Measurements from ENCODE around the gene EDRF1. TPM values are rescaled to one million over a fixed set of nuclear protein-coding genes. Genes with fewer than 3 reads are reported as not detected.

EDRF1 gene
- total and polyA plus RNA-seq, 2 of the 13 experiments (the other 11 are each of a cell fraction or from before 2014, with no cell fraction given) = 16.9 to 26.7 TPM

- in situ Hi-C loops (cut with HindIII; ENCODE audit: extremely low pct_ligation_motif_present, low pct_unique_long_range_greater_than_20kb) = no loop called here
- CTCF ChIA-PET (ENCODE audit: low intra/inter-chr PET ratio, low total read pairs) = no interaction called here
- Histone ChIP-seq H3K4me2 (ENCODE audit: low read depth, low read length) (no peak overlapping the region), H3K4me3 (replicated peaks in 1 of 3; ENCODE audit: insufficient read depth in 1 of 3, low read depth in 2 of 3, low read length in 3 of 3) (no peak overlapping the region), H2AFZ (ENCODE audit: low read length) (no peak overlapping the region), H4K20me1 (ENCODE audit: insufficient read depth, low read length) (no peaks in the 10 kb centered on the region), H3K79me2 (ENCODE audit: insufficient read depth, low read length) (no peaks in the 10 kb centered on the region), H3K27me3 (ENCODE audit: control insufficient read depth in 1 of 2, insufficient read depth in 2 of 2, low read length in 2 of 2) (no peaks in the 10 kb centered on the region), H3K9ac (ENCODE audit: insufficient read depth, low read depth, low read length) (no peak overlapping the region), H3K4me1 (ENCODE audit: insufficient read depth, low read length) (peaks cover 25% of the 10 kb centered on the region), H3K27ac (ENCODE audit: extremely low read length, insufficient read depth, low read length) (no peak overlapping the region), H3K9me3 (ENCODE audit: low read length) (no peaks in the 10 kb centered on the region), H3K36me3 (replicated peaks in 1 of 2; ENCODE audit: control insufficient read depth in 1 of 2, insufficient read depth in 2 of 2, low read length in 2 of 2) (peaks cover 0 to 1% of the 10 kb centered on the region in 2 experiments; a peak in 1 of 5 replicates)
- WGBS (ENCODE audit: low lambda C conversion rate) = 90% methylated on average over 6 of the region's 6 CpGs
- POLR2A ChIA-PET = no interaction called here
- no TSS peak for BruUV-seq (replicated peaks)
- FAIRE-seq (no peak), ATAC-seq (no peak), DNase-seq (ENCODE audit: low spot score) (no peak)
- intact Hi-C loops (cut with micrococcal nuclease; ENCODE audit: unreplicated experiment) = no loop called here
- TF ChIP-seq ZFP90 (CRISPR knock-in tag; IDR thresholded peaks at IDR 0.05; ENCODE audit: borderline replicate concordance) (no peak), JUNB (CRISPR knock-in tag; IDR thresholded peaks at IDR 0.05; ENCODE audit: borderline replicate concordance) (no peak), TAF1 (CRISPR knock-in tag; IDR thresholded peaks at IDR 0.05) (no peak), FOXA1 (IDR thresholded peaks at IDR 0.05) (no peak), FOXA1 (CRISPR knock-in tag; IDR thresholded peaks at IDR 0.05) (no peak), DR1 (CRISPR knock-in tag; IDR thresholded peaks at IDR 0.05) (no peak), SP1 (IDR thresholded peaks at IDR 0.05) (no peak), SP1 (CRISPR knock-in tag; IDR thresholded peaks at IDR 0.05) (no peak), ZNF331 (CRISPR knock-in tag; IDR thresholded peaks at IDR 0.05) (no peak), CBFB (CRISPR knock-in tag; IDR thresholded peaks at IDR 0.05) (no peak), ZFP36L2 (CRISPR knock-in tag; IDR thresholded peaks at IDR 0.05) (no peak)
- TF ChIP-seq, protein P1, sequence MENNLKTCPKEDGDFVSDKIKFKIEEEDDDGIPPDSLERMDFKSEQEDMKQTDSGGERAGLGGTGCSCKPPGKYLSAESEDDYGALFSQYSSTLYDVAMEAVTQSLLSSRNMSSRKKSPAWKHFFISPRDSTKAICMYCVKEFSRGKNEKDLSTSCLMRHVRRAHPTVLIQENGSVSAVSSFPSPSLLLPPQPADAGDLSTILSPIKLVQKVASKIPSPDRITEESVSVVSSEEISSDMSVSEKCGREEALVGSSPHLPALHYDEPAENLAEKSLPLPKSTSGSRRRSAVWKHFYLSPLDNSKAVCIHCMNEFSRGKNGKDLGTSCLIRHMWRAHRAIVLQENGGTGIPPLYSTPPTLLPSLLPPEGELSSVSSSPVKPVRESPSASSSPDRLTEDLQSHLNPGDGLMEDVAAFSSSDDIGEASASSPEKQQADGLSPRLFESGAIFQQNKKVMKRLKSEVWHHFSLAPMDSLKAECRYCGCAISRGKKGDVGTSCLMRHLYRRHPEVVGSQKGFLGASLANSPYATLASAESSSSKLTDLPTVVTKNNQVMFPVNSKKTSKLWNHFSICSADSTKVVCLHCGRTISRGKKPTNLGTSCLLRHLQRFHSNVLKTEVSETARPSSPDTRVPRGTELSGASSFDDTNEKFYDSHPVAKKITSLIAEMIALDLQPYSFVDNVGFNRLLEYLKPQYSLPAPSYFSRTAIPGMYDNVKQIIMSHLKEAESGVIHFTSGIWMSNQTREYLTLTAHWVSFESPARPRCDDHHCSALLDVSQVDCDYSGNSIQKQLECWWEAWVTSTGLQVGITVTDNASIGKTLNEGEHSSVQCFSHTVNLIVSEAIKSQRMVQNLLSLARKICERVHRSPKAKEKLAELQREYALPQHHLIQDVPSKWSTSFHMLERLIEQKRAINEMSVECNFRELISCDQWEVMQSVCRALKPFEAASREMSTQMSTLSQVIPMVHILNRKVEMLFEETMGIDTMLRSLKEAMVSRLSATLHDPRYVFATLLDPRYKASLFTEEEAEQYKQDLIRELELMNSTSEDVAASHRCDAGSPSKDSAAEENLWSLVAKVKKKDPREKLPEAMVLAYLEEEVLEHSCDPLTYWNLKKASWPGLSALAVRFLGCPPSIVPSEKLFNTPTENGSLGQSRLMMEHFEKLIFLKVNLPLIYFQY (CRISPR knock-in tag; IDR thresholded peaks at IDR 0.05; ENCODE audit: borderline replicate concordance) = no peak
- TF ChIP-seq, protein P2, sequence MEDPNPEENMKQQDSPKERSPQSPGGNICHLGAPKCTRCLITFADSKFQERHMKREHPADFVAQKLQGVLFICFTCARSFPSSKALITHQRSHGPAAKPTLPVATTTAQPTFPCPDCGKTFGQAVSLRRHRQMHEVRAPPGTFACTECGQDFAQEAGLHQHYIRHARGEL (CRISPR knock-in tag; IDR thresholded peaks at IDR 0.05) = no peak
- TF ChIP-seq, protein P3, sequence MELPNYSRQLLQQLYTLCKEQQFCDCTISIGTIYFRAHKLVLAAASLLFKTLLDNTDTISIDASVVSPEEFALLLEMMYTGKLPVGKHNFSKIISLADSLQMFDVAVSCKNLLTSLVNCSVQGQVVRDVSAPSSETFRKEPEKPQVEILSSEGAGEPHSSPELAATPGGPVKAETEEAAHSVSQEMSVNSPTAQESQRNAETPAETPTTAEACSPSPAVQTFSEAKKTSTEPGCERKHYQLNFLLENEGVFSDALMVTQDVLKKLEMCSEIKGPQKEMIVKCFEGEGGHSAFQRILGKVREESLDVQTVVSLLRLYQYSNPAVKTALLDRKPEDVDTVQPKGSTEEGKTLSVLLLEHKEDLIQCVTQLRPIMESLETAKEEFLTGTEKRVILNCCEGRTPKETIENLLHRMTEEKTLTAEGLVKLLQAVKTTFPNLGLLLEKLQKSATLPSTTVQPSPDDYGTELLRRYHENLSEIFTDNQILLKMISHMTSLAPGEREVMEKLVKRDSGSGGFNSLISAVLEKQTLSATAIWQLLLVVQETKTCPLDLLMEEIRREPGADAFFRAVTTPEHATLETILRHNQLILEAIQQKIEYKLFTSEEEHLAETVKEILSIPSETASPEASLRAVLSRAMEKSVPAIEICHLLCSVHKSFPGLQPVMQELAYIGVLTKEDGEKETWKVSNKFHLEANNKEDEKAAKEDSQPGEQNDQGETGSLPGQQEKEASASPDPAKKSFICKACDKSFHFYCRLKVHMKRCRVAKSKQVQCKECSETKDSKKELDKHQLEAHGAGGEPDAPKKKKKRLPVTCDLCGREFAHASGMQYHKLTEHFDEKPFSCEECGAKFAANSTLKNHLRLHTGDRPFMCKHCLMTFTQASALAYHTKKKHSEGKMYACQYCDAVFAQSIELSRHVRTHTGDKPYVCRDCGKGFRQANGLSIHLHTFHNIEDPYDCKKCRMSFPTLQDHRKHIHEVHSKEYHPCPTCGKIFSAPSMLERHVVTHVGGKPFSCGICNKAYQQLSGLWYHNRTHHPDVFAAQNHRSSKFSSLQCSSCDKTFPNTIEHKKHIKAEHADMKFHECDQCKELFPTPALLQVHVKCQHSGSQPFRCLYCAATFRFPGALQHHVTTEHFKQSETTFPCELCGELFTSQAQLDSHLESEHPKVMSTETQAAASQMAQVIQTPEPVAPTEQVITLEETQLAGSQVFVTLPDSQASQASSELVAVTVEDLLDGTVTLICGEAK (IDR thresholded peaks at IDR 0.05) = no peak
- TF ChIP-seq, protein P3 (CRISPR knock-in tag; IDR thresholded peaks at IDR 0.05) = no peak
Observed at GRCh38 chr10:125783957-125784356, 64.4 kb downstream of the EDRF1 start.

All from HepG2 (cell line).